Measurements from ENCODE around the gene CNTNAP5.

CNTNAP5 gene

GRCh38 chr2:124026503-124026902, 1.4 kb downstream of the CNTNAP5 start:
- no CpG with 5 or more reads among the region's 2 CpGs for WGBS (ENCODE audit: extremely low coverage, insufficient coverage, insufficient read length)

GRCh38 chr2:124027182-124027581, 2.1 kb downstream of the CNTNAP5 start:
- H3K4me2 ChIP-seq (ENCODE audit: low read length): no peak overlapping the region
- no peaks in the 10 kb centered on the region for H3K36me3 ChIP-seq (ENCODE audit: control insufficient read depth in 1 of 2, insufficient read depth in 2 of 2, low read length in 2 of 2)
- H3K9me3 ChIP-seq (ENCODE audit: insufficient read depth, low read depth, low read length): peaks cover 1% of the 10 kb centered on the region
- no peaks in the 10 kb centered on the region for H3K79me1 ChIP-seq (ENCODE audit: low read length)
- H2BK12ac ChIP-seq (ENCODE audit: low read length): no peak overlapping the region
- no peak overlapping the region for H3K27ac ChIP-seq (ENCODE audit: low read depth, low read length)
- no peak overlapping the region for H4K8ac ChIP-seq (ENCODE audit: low read depth, low read length)
- H2BK120ac ChIP-seq (ENCODE audit: insufficient read depth, low read length, poor library complexity): no peak overlapping the region
- H3K4ac ChIP-seq (ENCODE audit: low read depth, low read length): no peak overlapping the region
- H2BK5ac ChIP-seq (ENCODE audit: low read depth, low read length, poor library complexity): no peak overlapping the region
- no CpG with 5 or more reads among the region's 4 CpGs for WGBS (ENCODE audit: extremely low coverage, insufficient coverage, insufficient read length)
- DNase-seq: peak; percentile 24 to 62
- H3K27me3 ChIP-seq (ENCODE audit: insufficient read depth, low read length): peaks cover 3% of the 10 kb centered on the region
- no peak overlapping the region for H4K91ac ChIP-seq (ENCODE audit: low read depth, low read length)
- H3K23ac ChIP-seq (ENCODE audit: low read length): no peak overlapping the region
- H3K4me1 ChIP-seq (ENCODE audit: control insufficient read depth in 1 of 2, insufficient read depth in 2 of 2, low read length in 2 of 2): peaks cover 2 to 7% of the 10 kb centered on the region in 2 experiments
- H2AK5ac ChIP-seq (ENCODE audit: low read length): no peak overlapping the region
- H3K18ac ChIP-seq (ENCODE audit: low read length): no peak overlapping the region
- H3K9ac ChIP-seq (ENCODE audit: low read length): no peak overlapping the region
- H3K14ac ChIP-seq (ENCODE audit: low read length): no peak overlapping the region
- no peaks in the 10 kb centered on the region for H3K79me2 ChIP-seq (ENCODE audit: control insufficient read depth, insufficient read depth, low read length, poor library complexity)
- H4K12ac ChIP-seq (ENCODE audit: low read depth, low read length): no peak overlapping the region
- H3K4me3 ChIP-seq (ENCODE audit: low read depth, low read length): no peak overlapping the region
- H2AFZ ChIP-seq (ENCODE audit: insufficient read depth, low read length, poor library complexity): no peak overlapping the region

More at GRCh38 chr2:124026503-124026902, 1.4 kb downstream of the CNTNAP5 start:
- no peaks in the 10 kb centered on the region for H3K79me2 ChIP-seq (ENCODE audit: control insufficient read depth, insufficient read depth, low read length, poor library complexity)
- no peak overlapping the region for H3K4me3 ChIP-seq (ENCODE audit: low read depth, low read length)
- H3K23ac ChIP-seq (ENCODE audit: low read length): no peak overlapping the region
- H3K27me3 ChIP-seq (ENCODE audit: insufficient read depth, low read length): peaks cover 3% of the 10 kb centered on the region
- H4K8ac ChIP-seq (ENCODE audit: low read depth, low read length): no peak overlapping the region
- no peak overlapping the region for H2AK5ac ChIP-seq (ENCODE audit: low read length)
- no peaks in the 10 kb centered on the region for H3K79me1 ChIP-seq (ENCODE audit: low read length)
- H3K36me3 ChIP-seq (ENCODE audit: control insufficient read depth in 1 of 2, insufficient read depth in 2 of 2, low read length in 2 of 2): no peaks in the 10 kb centered on the region
- H3K9me3 ChIP-seq (ENCODE audit: insufficient read depth, low read depth, low read length): peaks cover 1% of the 10 kb centered on the region
- H3K4me1 ChIP-seq (ENCODE audit: control insufficient read depth in 1 of 2, insufficient read depth in 2 of 2, low read length in 2 of 2): peaks cover 2 to 7% of the 10 kb centered on the region in 2 experiments
- no peak overlapping the region for H4K12ac ChIP-seq (ENCODE audit: low read depth, low read length)
- no peak overlapping the region for H3K4ac ChIP-seq (ENCODE audit: low read depth, low read length)
- no peak overlapping the region for H3K4me2 ChIP-seq (ENCODE audit: low read length)
- H4K91ac ChIP-seq (ENCODE audit: low read depth, low read length): no peak overlapping the region
- H2BK5ac ChIP-seq (ENCODE audit: low read depth, low read length, poor library complexity): no peak overlapping the region
- no peak overlapping the region for H2BK120ac ChIP-seq (ENCODE audit: insufficient read depth, low read length, poor library complexity)
- DNase-seq: no peak
- no peak overlapping the region for H3K14ac ChIP-seq (ENCODE audit: low read length)
- no peak overlapping the region for H3K27ac ChIP-seq (ENCODE audit: low read depth, low read length)
- no peak overlapping the region for H3K18ac ChIP-seq (ENCODE audit: low read length)
- H3K9ac ChIP-seq (ENCODE audit: low read length): no peak overlapping the region
- H2AFZ ChIP-seq (ENCODE audit: insufficient read depth, low read length, poor library complexity): no peak overlapping the region
- H2BK12ac ChIP-seq (ENCODE audit: low read length): no peak overlapping the region

GRCh38 chr2:124032799-124033198, 7.7 kb downstream of the CNTNAP5 start:
- Histone ChIP-seq H4K8ac (ENCODE audit: low read depth, low read length) (no peak overlapping the region), H2BK12ac (ENCODE audit: low read length) (no peak overlapping the region), H3K4me2 (ENCODE audit: low read length) (no peak overlapping the region), H3K27me3 (ENCODE audit: insufficient read depth, low read length) (no peaks in the 10 kb centered on the region), H3K14ac (ENCODE audit: low read length) (no peak overlapping the region), H4K12ac (ENCODE audit: low read depth, low read length) (no peak overlapping the region), H3K9ac (ENCODE audit: low read length) (no peak overlapping the region), H4K91ac (ENCODE audit: low read depth, low read length) (no peak overlapping the region), H3K36me3 (ENCODE audit: control insufficient read depth in 1 of 2, insufficient read depth in 2 of 2, low read length in 2 of 2) (no peaks in the 10 kb centered on the region), H3K4me3 (ENCODE audit: low read depth, low read length) (no peak overlapping the region), H3K79me2 (ENCODE audit: control insufficient read depth, insufficient read depth, low read length, poor library complexity) (no peaks in the 10 kb centered on the region), H2AFZ (ENCODE audit: insufficient read depth, low read length, poor library complexity) (no peak overlapping the region), H3K18ac (ENCODE audit: low read length) (no peak overlapping the region), H3K79me1 (ENCODE audit: low read length) (no peaks in the 10 kb centered on the region), H2BK120ac (ENCODE audit: insufficient read depth, low read length, poor library complexity) (no peak overlapping the region), H3K4ac (ENCODE audit: low read depth, low read length) (no peak overlapping the region), H3K4me1 (ENCODE audit: control insufficient read depth in 1 of 2, insufficient read depth in 2 of 2, low read length in 2 of 2) (no peaks in the 10 kb centered on the region), H2BK5ac (ENCODE audit: low read depth, low read length, poor library complexity) (no peak overlapping the region), H3K9me3 (ENCODE audit: insufficient read depth, low read depth, low read length) (no peaks in the 10 kb centered on the region), H3K23ac (ENCODE audit: low read length) (no peak overlapping the region), H3K27ac (ENCODE audit: low read depth, low read length) (no peak overlapping the region), H2AK5ac (ENCODE audit: low read length) (no peak overlapping the region)
- no CpG with 5 or more reads among the region's 3 CpGs for WGBS (ENCODE audit: extremely low coverage, insufficient coverage, insufficient read length)
- DNase-seq: no peak

GRCh38 chr2:124034265-124034664, 9.2 kb downstream of the CNTNAP5 start:
- Histone ChIP-seq H2BK5ac (ENCODE audit: low read depth, low read length, poor library complexity) (no peak overlapping the region), H3K4me3 (ENCODE audit: low read depth, low read length) (no peak overlapping the region), H4K12ac (ENCODE audit: low read depth, low read length) (no peak overlapping the region), H3K4me1 (ENCODE audit: control insufficient read depth in 1 of 2, insufficient read depth in 2 of 2, low read length in 2 of 2) (no peaks in the 10 kb centered on the region), H3K79me1 (ENCODE audit: low read length) (no peaks in the 10 kb centered on the region), H3K9ac (ENCODE audit: low read length) (no peak overlapping the region), H3K23ac (ENCODE audit: low read length) (no peak overlapping the region), H4K8ac (ENCODE audit: low read depth, low read length) (no peak overlapping the region), H2BK120ac (ENCODE audit: insufficient read depth, low read length, poor library complexity) (no peak overlapping the region), H2BK12ac (ENCODE audit: low read length) (no peak overlapping the region), H2AFZ (ENCODE audit: insufficient read depth, low read length, poor library complexity) (no peak overlapping the region), H3K27me3 (ENCODE audit: insufficient read depth, low read length) (no peaks in the 10 kb centered on the region), H3K4ac (ENCODE audit: low read depth, low read length) (no peak overlapping the region), H3K9me3 (ENCODE audit: insufficient read depth, low read depth, low read length) (no peaks in the 10 kb centered on the region), H3K27ac (ENCODE audit: low read depth, low read length) (no peak overlapping the region), H4K91ac (ENCODE audit: low read depth, low read length) (no peak overlapping the region), H3K36me3 (ENCODE audit: control insufficient read depth in 1 of 2, insufficient read depth in 2 of 2, low read length in 2 of 2) (no peaks in the 10 kb centered on the region), H3K18ac (ENCODE audit: low read length) (no peak overlapping the region), H3K14ac (ENCODE audit: low read length) (no peak overlapping the region), H3K79me2 (ENCODE audit: control insufficient read depth, insufficient read depth, low read length, poor library complexity) (no peaks in the 10 kb centered on the region), H2AK5ac (ENCODE audit: low read length) (no peak overlapping the region), H3K4me2 (ENCODE audit: low read length) (no peak overlapping the region)
- no CpG with 5 or more reads among the region's 2 CpGs for WGBS (ENCODE audit: extremely low coverage, insufficient coverage, insufficient read length)
- DNase-seq: no peak
